ENCODE results near the gene RAD51B. TPM values are rescaled to one million over a fixed set of nuclear protein-coding genes. Genes with fewer than 3 reads are reported as not detected.
"Not testable (repeated sequence)": the region's sequence is repeated elsewhere in the genome, so short reads cannot be mapped to it uniquely, and the experiment has no call there.

Gene RAD51B
- total RNA-seq, 1 experiment from 2014 or later, result 8.5 TPM

GRCh38 chr14:68099495-68100045 lies 280.0 kb downstream of the RAD51B start:
- DNase-seq (ENCODE audit: low read depth, low spot score), result no peak
- H3K27ac ChIP-seq (ENCODE audit: low read length), result peak overlapping the region; percentile 23; the same call in 1 of the 2 replicates
- no peaks in the 10 kb centered on the region for H3K27me3 ChIP-seq (ENCODE audit: control insufficient read depth, insufficient read depth, low read length)
- no peak overlapping the region for H3K4me3 ChIP-seq (ENCODE audit: low read depth in 2 of 2, low read length in 2 of 2)
- intact Hi-C loops (cut with micrococcal nuclease; ENCODE audit: unreplicated experiment), result no loop called here
- BruUV-seq (replicated peaks), result no TSS peak
- no peak for TF ChIP-seq TCF7L2 (IDR thresholded peaks at IDR 0.05; ENCODE audit: low read depth, low read length)
- TF ChIP-seq, protein P1, sequence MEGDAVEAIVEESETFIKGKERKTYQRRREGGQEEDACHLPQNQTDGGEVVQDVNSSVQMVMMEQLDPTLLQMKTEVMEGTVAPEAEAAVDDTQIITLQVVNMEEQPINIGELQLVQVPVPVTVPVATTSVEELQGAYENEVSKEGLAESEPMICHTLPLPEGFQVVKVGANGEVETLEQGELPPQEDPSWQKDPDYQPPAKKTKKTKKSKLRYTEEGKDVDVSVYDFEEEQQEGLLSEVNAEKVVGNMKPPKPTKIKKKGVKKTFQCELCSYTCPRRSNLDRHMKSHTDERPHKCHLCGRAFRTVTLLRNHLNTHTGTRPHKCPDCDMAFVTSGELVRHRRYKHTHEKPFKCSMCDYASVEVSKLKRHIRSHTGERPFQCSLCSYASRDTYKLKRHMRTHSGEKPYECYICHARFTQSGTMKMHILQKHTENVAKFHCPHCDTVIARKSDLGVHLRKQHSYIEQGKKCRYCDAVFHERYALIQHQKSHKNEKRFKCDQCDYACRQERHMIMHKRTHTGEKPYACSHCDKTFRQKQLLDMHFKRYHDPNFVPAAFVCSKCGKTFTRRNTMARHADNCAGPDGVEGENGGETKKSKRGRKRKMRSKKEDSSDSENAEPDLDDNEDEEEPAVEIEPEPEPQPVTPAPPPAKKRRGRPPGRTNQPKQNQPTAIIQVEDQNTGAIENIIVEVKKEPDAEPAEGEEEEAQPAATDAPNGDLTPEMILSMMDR (IDR thresholded peaks at IDR 0.05), result no peak
- ChIA-PET POLR2A (no interaction called here), CTCF (no interaction called here)
- no peak for ATAC-seq
- H3K9me3 ChIP-seq (ENCODE audit: control insufficient read depth, insufficient read depth, low read depth, low read length), result peaks cover 8% of the 10 kb centered on the region; the same call in 1 of the 2 replicates
- in situ Hi-C loops (cut with HindIII; ENCODE audit: low pct_unique_long_range_greater_than_20kb, low sequenced_read_pairs), result no loop called here
- no peaks in the 10 kb centered on the region for H3K4me1 ChIP-seq (ENCODE audit: control insufficient read depth, insufficient read depth, low read length)
- no peaks in the 10 kb centered on the region; the same call in 1 of the 2 replicates for H3K36me3 ChIP-seq (ENCODE audit: control insufficient read depth, insufficient read depth, low read length)

DNA sequence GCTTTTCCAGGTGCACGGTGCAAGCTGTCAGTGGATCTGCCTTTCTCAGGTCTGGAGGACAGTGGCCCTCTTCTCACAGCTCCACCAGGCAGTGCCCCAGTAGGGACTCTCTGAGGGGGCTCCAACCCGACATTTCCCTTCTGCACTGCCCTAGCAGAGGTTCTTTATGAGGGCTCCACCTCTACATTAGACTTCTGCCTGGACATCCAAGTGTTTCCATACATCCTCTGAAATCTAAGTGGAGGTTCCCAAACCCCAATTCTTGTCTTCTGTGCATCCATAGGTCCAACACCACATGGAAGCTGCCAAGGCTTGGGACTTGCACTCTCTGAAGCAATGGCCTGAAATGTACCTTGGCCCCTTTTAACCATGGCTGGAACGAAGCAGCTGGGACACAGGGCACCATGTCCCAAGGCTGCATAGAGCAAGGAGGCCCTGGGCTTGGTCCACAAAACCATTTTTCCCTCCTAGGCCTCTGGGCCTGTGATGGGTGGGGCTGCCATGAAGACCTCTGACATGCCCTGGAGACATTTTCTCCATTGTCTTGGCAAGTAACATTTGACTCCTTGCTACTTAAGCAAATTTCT lies 282.2 kb downstream of the RAD51B start:
- POLR2A ChIA-PET; H3K4me1 ChIP-seq (ENCODE audit: control insufficient read depth, insufficient read depth, low read length); H3K27ac ChIP-seq (ENCODE audit: low read length); H3K36me3 ChIP-seq (ENCODE audit: control insufficient read depth, insufficient read depth, low read length); in situ Hi-C loops (cut with HindIII; ENCODE audit: low pct_unique_long_range_greater_than_20kb, low sequenced_read_pairs); BruUV-seq (replicated peaks); ATAC-seq; H3K9me3 ChIP-seq (ENCODE audit: control insufficient read depth, insufficient read depth, low read depth, low read length); DNase-seq (ENCODE audit: low read depth, low spot score); H3K4me3 ChIP-seq (ENCODE audit: low read depth in 2 of 2, low read length in 2 of 2); CTCF ChIA-PET; H3K27me3 ChIP-seq (ENCODE audit: control insufficient read depth, insufficient read depth, low read length); intact Hi-C loops (cut with micrococcal nuclease; ENCODE audit: unreplicated experiment): not testable (repeated sequence)

- H3K27me3 ChIP-seq (ENCODE audit: control insufficient read depth, insufficient read depth, low read length), result no peaks in the 10 kb centered on the region
- TF ChIP-seq, protein P1 (IDR thresholded peaks at IDR 0.05), result no peak
- TF ChIP-seq, protein P2, sequence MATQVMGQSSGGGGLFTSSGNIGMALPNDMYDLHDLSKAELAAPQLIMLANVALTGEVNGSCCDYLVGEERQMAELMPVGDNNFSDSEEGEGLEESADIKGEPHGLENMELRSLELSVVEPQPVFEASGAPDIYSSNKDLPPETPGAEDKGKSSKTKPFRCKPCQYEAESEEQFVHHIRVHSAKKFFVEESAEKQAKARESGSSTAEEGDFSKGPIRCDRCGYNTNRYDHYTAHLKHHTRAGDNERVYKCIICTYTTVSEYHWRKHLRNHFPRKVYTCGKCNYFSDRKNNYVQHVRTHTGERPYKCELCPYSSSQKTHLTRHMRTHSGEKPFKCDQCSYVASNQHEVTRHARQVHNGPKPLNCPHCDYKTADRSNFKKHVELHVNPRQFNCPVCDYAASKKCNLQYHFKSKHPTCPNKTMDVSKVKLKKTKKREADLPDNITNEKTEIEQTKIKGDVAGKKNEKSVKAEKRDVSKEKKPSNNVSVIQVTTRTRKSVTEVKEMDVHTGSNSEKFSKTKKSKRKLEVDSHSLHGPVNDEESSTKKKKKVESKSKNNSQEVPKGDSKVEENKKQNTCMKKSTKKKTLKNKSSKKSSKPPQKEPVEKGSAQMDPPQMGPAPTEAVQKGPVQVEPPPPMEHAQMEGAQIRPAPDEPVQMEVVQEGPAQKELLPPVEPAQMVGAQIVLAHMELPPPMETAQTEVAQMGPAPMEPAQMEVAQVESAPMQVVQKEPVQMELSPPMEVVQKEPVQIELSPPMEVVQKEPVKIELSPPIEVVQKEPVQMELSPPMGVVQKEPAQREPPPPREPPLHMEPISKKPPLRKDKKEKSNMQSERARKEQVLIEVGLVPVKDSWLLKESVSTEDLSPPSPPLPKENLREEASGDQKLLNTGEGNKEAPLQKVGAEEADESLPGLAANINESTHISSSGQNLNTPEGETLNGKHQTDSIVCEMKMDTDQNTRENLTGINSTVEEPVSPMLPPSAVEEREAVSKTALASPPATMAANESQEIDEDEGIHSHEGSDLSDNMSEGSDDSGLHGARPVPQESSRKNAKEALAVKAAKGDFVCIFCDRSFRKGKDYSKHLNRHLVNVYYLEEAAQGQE (IDR thresholded peaks at IDR 0.05; ENCODE audit: insufficient read depth in 1 of 2, low read depth in 2 of 2, low read length in 1 of 2), result no peak
- TF ChIP-seq SIN3A (IDR thresholded peaks at IDR 0.05; ENCODE audit: borderline replicate concordance, insufficient read depth, low read depth, low read length) (no peak), TCF7L2 (IDR thresholded peaks at IDR 0.05; ENCODE audit: low read depth, low read length) (no peak), POLR2AphosphoS5 (IDR thresholded peaks at IDR 0.05; ENCODE audit: low read depth, low read length) (no peak)
- no peaks in the 10 kb centered on the region for H3K4me1 ChIP-seq (ENCODE audit: control insufficient read depth, insufficient read depth, low read length)
- H3K9me3 ChIP-seq (ENCODE audit: control insufficient read depth, insufficient read depth, low read depth, low read length), result peaks cover 8% of the 10 kb centered on the region; the same call in 1 of the 2 replicates
- intact Hi-C loops (cut with micrococcal nuclease; ENCODE audit: unreplicated experiment), result no loop called here
- no TSS peak for BruUV-seq (replicated peaks)
- peak overlapping the region; percentile 34; the same call in 1 of the 2 replicates for H3K27ac ChIP-seq (ENCODE audit: low read length)
- H3K36me3 ChIP-seq (ENCODE audit: control insufficient read depth, insufficient read depth, low read length), result no peaks in the 10 kb centered on the region
- no peak overlapping the region for H3K4me3 ChIP-seq (ENCODE audit: low read depth in 2 of 2, low read length in 2 of 2)
- no peak for ATAC-seq
- DNase-seq (ENCODE audit: low read depth, low spot score), result no peak
- in situ Hi-C loops (cut with HindIII; ENCODE audit: low pct_unique_long_range_greater_than_20kb, low sequenced_read_pairs), result no loop called here
- ChIA-PET POLR2A (no interaction called here), CTCF (no interaction called here)
Observed at GRCh38 chr14:68103853-68104252, 284.3 kb downstream of the RAD51B start.
